NCI-H187 (cell line): ENCODE data around the gene TRABD2B.
A peak's percentile ranks its signal among the peaks of the same experiment; 100 is the strongest.

Experiments
- DNase-seq, 2 experiments: peaks; one replicate each; lab custom pipeline; 2025; lab: John Stamatoyannopoulos, UW

The TRABD2B gene

DNA sequence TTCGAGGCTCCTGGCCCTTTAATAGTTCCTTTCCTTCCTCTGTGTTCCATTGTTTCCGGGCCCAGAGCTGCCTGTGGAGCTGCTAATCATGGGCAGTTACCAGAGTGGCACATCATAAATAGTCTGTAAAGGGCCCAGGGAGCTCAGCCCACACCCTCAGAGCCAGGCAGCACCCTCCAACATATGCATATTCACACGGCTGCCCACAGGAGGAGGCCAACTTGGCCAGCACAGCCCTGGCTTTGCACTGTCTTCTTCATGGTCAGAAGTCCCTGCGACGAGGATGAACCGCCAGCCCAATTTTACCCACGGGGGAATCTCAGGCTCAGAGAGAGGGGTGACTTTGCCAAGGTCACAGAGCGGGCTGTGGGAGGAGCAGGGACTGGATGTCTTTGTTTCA, 172.5 kb downstream of the TRABD2B start:
- no peak for DNase-seq

GRCh38 chr1:47824297-47824696, 172.9 kb downstream of the TRABD2B start:
- no peak for DNase-seq

- DNase-seq, result no peak
These were observed 174.0 kb downstream of the TRABD2B start for GRCh38 chr1:47823040-47823808.

DNA sequence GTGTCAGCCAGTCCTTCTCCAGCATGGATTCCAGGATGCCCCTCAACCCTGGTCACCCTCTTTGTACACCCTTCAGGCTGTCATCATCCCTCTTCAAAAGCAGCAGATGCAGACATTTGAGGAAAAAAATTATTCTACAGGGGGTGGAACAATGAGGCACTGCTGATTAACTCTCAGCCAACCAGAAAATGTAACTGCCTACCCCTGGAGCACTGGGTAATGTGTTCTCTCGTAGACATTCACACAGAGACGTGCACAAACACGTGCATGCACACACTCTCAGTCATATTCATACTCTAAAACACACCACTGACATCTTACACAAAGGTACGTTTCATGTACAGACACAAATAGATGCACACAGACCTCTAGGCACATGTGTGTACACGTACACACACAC, 175.4 kb downstream of the TRABD2B start:
- DNase-seq, result no peak

DNA sequence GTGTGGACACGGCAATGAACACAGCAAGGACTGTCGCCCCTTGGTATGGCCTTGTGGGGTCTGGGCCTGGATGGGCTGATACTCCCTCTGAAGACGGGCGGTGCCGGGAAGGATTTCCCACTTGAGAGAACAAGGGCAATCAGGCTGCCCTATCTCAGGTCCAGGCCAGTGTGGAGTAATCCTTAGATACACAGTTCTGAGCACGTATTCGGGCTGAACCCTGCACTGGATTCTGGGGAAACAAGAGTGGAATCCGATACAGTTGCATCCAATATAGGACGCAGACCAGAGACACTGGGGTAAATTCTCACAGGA, 177.7 kb downstream of the TRABD2B start:
- DNase-seq, result no peak

DNA sequence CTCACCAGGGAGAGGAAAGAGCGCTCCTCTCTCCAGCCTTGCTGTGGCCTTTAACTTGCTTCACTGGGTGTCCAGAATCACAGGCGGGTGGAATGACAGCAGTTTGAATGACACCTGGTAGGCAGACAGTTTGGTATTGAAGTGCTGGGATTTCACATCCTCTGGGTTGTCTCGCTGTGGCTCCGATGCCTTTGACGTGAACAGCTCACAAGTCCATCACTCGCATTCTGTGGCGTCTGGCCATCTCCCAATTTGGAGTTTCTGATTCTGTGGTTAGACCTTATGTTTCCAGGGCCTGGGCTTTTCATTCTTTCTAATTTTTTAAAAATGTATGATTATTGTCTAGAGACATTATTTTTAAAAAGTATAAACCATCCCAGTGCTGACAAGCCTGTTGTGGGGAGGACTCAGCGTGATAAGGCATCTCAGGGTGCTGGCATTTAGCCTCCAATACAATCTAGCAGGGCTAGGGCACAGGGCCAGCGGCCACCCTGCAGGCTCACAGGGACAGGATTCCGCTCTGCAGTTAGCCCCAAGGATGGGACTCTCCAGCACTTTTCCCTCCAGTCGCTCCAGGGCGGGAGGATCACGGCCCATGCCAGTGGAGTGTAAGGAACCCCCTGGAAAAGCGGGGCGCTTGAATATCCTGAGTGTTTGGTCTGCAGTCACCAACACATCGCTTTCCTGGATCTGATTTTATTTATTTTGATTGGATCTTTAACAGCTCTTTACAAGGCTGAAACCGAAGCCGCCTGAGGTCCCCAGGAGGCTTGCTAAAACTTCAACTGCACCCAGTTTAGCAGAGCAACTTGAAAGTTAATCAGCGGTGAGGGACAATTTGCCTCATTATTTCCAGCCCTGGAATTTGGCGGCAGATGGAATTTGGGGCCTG, 178.3 kb downstream of the TRABD2B start:
- no peak for DNase-seq

- DNase-seq, result no peak
These were observed 179.3 kb downstream of the TRABD2B start for GRCh38 chr1:47817861-47818260.

DNA sequence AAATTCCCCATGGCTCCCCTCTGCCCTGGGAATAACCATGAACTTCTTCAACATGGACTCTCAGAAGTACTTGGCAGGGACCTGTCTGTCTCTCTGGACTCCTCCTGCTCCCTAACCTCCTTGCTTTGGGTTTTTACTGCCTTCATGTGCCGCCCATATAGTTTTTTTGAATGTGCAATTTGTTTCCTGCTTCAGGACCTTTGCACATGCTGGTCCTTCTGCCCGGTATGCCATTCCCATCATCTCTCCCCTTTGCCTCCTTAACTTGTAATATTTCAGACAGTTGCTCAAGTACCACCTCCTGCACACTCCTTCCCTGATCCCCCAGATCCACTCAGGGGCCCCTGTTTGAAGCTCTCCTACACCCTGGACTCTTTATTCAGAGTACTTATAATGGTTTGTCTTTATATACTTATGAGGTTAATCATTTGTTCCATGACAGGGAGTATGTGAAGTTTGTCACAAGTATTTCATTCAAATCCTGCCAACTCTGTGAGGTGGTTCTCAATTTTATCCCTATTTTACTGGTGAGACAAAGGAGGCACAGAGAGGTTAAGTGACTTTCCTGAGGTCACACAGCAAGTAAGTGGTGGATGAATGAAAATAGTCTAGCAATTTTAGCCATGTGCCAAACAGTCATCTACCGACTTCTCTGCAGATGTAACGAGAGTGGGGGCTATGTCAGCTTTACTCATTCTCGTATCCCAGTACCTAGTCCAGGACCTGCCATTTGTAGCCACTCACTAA, 180.7 kb downstream of the TRABD2B start:
- DNase-seq, result no peak

- DNase-seq, result no peak
These were observed 182.4 kb downstream of the TRABD2B start for GRCh38 chr1:47814612-47815395.

DNA sequence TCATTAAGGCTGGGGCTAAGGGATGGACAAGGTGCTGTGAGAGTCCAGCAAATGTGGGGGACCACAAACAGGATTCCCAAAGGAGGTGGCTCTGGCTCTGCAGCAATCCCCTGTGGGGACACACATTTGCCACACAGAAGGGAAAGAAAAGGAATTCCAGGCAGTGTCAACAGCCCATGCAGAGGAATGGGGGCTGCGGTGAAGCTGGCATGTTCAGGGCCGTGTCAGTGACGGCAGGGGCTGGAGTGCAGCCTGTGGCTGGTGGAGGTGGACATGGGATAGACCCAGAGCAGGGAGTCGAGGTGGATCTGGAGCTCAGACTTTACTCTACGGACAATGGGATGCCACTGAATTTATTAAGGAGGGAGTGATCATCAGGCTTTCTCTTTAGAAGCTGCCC, 183.2 kb downstream of the TRABD2B start:
- no peak for DNase-seq

DNA sequence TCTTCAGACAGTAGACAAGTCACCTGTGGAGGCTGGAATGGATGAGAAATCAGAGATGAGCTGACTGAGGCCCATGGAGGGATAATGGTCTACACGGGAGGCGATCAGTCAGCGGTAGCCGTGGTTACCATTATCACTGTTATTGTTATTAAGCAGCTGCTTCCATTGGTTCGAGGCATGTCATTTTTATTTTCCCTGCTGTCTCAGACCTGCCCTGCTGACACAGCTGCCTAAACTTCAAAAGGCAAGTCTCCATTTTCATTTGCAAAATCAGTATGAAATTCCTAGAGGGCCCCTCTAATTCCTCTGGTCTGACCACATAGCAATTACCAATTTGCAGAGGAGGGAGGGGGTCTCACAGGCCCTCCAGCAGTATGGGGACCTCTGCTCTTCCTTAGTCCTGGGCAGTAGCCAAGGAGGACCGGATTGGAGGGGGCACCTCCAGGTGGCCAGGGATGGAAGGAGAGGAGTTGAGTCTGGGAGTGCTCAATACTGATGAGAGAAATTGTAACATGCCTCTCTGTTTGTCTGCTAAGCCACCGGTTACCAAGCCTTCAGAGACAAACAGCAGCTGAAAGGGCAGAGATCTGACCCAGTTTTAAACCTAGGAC, 184.2 kb downstream of the TRABD2B start:
- no peak for DNase-seq

GRCh38 chr1:47810964-47811682, 186.1 kb downstream of the TRABD2B start:
- no peak for DNase-seq

- no peak for DNase-seq
These were observed 187.7 kb downstream of the TRABD2B start for GRCh38 chr1:47809301-47810084.

DNA sequence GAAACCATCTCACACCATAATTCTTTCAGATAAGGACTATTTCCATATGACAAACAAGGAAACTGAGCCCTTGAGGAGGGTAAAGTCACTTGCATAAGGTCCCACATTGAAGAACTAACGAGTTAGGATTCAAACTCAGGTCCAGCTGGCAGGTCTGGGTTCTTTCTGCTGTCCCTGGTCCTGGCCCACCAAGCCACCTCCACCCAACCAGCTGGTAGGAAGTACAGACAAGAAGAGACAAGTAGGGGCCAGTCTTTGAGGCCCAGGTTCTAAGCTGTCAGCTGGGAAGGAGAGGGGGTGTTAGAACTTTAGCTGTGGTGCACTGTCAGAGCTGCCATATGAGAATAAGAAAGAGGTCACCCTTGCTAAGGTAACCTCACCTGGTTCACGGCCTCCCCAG, 188.6 kb downstream of the TRABD2B start:
- no peak for DNase-seq

DNA sequence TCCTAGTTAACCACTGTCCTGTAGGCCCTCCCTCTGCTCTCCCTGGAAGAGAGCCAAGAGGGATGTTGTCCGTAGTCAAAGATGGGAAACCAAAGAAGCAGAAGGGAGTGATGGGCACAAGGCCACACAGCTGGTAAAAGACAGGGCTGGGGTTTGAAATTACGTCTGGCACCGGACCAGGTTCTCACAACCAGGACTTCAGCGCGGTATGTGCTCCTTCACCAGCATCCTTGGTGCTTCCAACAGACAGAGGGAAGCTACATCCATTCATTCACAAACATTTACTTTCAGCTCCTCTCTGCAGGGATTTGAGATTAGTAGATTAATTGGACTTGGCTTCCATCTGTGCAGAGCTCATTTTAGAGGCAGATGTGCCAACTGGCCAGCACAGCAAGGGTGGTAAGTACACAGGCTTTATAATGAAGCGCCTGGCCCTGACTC, 191.2 kb downstream of the TRABD2B start:
- DNase-seq, result no peak

DNA sequence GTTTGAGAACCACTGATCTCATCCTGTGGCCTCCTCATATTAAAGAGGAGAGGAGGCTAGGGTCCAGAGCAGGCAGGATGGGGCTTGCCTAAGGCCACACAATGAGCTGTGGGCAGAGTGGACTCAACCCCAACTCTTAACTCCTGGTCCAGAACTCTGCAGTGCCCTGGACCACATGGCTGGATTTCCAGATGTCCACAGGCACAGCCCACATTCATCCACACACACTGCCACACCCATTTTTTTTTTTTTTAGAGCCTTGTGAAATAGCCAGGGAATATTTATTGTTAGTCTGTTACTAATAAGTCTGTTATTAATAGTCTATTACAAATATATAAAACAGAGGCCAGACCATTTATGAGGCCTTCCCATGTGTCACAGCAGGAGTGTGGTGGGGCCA, 192.2 kb downstream of the TRABD2B start:
- no peak for DNase-seq

DNA sequence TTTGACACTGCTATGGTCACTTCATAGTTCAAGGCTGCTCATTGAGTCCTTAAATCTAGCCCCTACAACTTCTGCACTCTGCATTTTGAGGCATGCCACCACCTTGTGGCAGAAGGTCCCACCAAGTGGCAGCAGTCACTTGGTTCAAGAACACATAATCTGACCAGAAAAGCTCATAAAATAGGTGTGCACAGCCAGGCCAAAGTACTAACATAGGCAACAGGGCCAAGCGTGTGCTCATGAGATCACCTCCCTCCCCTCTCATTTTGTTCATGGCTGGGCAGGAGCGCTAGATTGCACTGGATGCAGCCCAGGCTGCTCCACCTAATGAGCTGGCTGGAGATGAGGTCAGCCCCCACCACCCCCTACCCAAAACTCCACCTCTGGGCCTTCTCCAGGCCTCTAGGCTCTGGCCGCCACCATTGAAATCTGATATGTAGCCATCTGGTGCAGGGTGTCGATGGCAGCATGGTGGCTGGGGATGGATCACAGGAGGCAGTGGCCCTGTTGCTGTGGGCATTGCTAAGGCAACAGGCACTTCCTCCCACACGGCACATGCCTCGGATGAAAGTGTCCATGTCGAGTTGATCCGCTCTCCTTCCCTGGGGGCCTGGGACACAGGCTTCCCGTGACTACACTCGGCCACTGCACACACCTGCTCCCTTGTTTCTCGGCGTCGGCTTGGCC, 193.2 kb downstream of the TRABD2B start:
- peak in 1 of 2 experiments; percentile 27 for DNase-seq

- DNase-seq, result no peak
These were observed 199.6 kb downstream of the TRABD2B start for GRCh38 chr1:47797575-47797974.

GRCh38 chr1:47796626-47797025, 200.6 kb downstream of the TRABD2B start:
- DNase-seq, result no peak
